K562 (cell line): ENCODE data around the gene TAS2R43.
"Not testable (repeated sequence)": the region's sequence is repeated elsewhere in the genome, so short reads cannot be mapped to it uniquely, and the experiment has no call there.

Experiments used
- BDP1 ChIP-seq: IDR thresholded peaks from 3 replicates; pipeline ENCODE4 v1.6.1; 2011; ENCODE audit not compliant: insufficient read length, insufficient read depth
- CHD2 ChIP-seq: IDR thresholded peaks from 2 replicates; pipeline ENCODE4 v1.6.1; 2011; ENCODE audit warnings: low read depth, low read length
- EZH2 ChIP-seq: IDR thresholded peaks from 2 replicates; pipeline ENCODE4 v1.6.1; 2012; ENCODE audit warnings: low read depth, mild to moderate bottlenecking, inconsistent platforms, low read length, borderline replicate concordance
- GTF2F1 ChIP-seq: IDR thresholded peaks from 2 replicates; pipeline ENCODE4 v1.6.1; 2011; ENCODE audit warnings: low read depth, low read length, improper control_type of control experiment
- HCFC1 ChIP-seq: IDR thresholded peaks from 2 replicates; pipeline ENCODE4 v1.6.1; 2012; ENCODE audit warnings: low read depth, low read length, improper control_type of control experiment
- HNRNPUL1 ChIP-seq: fragments of 200-400 bp; formaldehyde crosslinking; IDR thresholded peaks from 2 replicates; pipeline ENCODE4 v1.6.1; 2017; ENCODE audit warnings: low read length
- KDM1A ChIP-seq, 2 experiments: fragments of 450-650 bp; IDR thresholded peaks; 2 replicates each; pipeline ENCODE4 v1.6.1; 2016; ENCODE audit warnings: mild to moderate bottlenecking in 2 of 2
- NCOA6 ChIP-seq: fragments of 450-650 bp; IDR thresholded peaks from 2 replicates; pipeline ENCODE4 v1.6.1; 2017; ENCODE audit warnings: mild to moderate bottlenecking
- NR2C1 ChIP-seq, 2 experiments: fragments of 450-650 bp; IDR thresholded peaks; 2 replicates each; pipeline ENCODE4 v1.6.1; 2017; ENCODE audit warnings: mild to moderate bottlenecking in 2 of 2, antibody characterized with exemption in 1 of 2, inconsistent platforms in 1 of 2, missing compliant biosample characterization in 1 of 2, missing genetic modification characterization in 1 of 2
- STAT5B ChIP-seq: fragments of 250-450 bp; sonication (Bioruptor Pico); IDR thresholded peaks from 2 replicates; pipeline ENCODE4 v1.8.0; 2021; ENCODE audit warnings: mild to moderate bottlenecking, inconsistent platforms
- TEAD4 ChIP-seq, 2 experiments: sonication (generic) in 1 of 2; formaldehyde crosslinking in 1 of 2; IDR thresholded peaks; 2 replicates each; pipeline versions ENCODE4 v1.6.1 to v1.8.0; 2012 to 2022; ENCODE audit warnings: borderline replicate concordance in 1 of 2, inconsistent platforms in 1 of 2, low read length in 1 of 2, mild to moderate bottlenecking in 1 of 2, missing genetic modification reagents in 1 of 2
- TF ChIP-seq, protein P1 (sequence below), 3 experiments: IDR thresholded peaks in 2 of 3; conservative IDR thresholded peaks in 1 of 3; 2 replicates each; pipeline ENCODE4 v1.5.1; 2011 to 2012; ENCODE audit warnings: low read length in 3 of 3, mild to moderate bottlenecking in 3 of 3, control low read depth in 2 of 3, improper control_type of control experiment in 1 of 3, inconsistent platforms in 1 of 3, low read depth in 1 of 3, mixed read lengths in 1 of 3, moderate library complexity in 1 of 3; ENCODE audit not compliant: insufficient read depth in 2 of 3

DNA sequence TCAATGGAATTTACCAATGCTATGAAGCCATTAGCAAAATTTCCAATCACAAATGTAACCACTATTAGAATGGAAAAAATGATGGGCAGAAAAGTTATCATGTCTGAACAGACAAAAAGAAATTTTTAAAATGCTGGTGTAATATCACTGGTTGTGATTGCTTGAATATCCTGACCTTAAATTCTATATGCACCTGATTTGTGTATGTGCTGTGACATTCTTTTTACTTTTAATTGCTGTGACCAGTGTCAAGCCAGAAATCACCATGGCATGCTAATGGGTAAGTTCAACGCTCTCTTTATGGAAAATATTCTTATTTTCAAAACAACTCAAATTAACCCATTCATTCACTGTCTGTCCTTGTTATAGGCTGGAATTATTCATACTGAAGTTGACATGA is 29.9 kb downstream of the TAS2R43 start, which contains the start of gene TAS2R46:
- not testable (repeated sequence) for TF ChIP-seq EZH2; CHD2; GTF2F1; HNRNPUL1; TEAD4 (IDR thresholded peaks at IDR 0.05; ENCODE audit: low read length); TEAD4 (CRISPR knock-in tag; IDR thresholded peaks at IDR 0.05; ENCODE audit: borderline replicate concordance); BDP1; NR2C1 (IDR thresholded peaks at IDR 0.05); NR2C1 (tag; IDR thresholded peaks at IDR 0.05); NCOA6; KDM1A (IDR thresholded peaks at IDR 0.05); HCFC1; STAT5B (CRISPR knock-in tag)
- TF ChIP-seq, protein P1, sequence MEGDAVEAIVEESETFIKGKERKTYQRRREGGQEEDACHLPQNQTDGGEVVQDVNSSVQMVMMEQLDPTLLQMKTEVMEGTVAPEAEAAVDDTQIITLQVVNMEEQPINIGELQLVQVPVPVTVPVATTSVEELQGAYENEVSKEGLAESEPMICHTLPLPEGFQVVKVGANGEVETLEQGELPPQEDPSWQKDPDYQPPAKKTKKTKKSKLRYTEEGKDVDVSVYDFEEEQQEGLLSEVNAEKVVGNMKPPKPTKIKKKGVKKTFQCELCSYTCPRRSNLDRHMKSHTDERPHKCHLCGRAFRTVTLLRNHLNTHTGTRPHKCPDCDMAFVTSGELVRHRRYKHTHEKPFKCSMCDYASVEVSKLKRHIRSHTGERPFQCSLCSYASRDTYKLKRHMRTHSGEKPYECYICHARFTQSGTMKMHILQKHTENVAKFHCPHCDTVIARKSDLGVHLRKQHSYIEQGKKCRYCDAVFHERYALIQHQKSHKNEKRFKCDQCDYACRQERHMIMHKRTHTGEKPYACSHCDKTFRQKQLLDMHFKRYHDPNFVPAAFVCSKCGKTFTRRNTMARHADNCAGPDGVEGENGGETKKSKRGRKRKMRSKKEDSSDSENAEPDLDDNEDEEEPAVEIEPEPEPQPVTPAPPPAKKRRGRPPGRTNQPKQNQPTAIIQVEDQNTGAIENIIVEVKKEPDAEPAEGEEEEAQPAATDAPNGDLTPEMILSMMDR (IDR thresholded peaks at IDR 0.05 in 2 of 3, conservative IDR thresholded peaks at IDR 0.05 in 1 of 3; ENCODE audit: insufficient read depth in 2 of 3, low read depth in 1 of 3, low read length in 3 of 3): not testable (repeated sequence)
